Upper lobe of right lung (tissue), 1 donor: ENCODE measurements around the gene CHST5. TPM values are rescaled to one million over a fixed set of nuclear protein-coding genes. Genes with fewer than 3 reads are reported as not detected.

Experiments used
- ATAC-seq: fragments of 200-7000 bp; cut with Tn5 transposase; one replicate; pipeline ENCODE4 v1.9.1; 2020; ENCODE audit warnings: mild to moderate bottlenecking, moderate library complexity
- DNase-seq: peaks from one replicate; pipeline ENCODE4 v3.0.0-alpha.2; 2020
- H3K27ac ChIP-seq: fragments of 200-600 bp; one replicate; pipeline ENCODE4 v1.8.0; 2022
- H3K27me3 ChIP-seq: fragments of 200-600 bp; one replicate; pipeline ENCODE4 v1.8.0; 2022; ENCODE audit warnings: mild to moderate bottlenecking
- H3K36me3 ChIP-seq: fragments of 200-600 bp; one replicate; pipeline ENCODE4 v1.8.0; 2022
- H3K4me1 ChIP-seq: fragments of 200-600 bp; one replicate; pipeline ENCODE4 v1.8.0; 2022
- H3K4me3 ChIP-seq: fragments of 200-600 bp; one replicate; pipeline ENCODE4 v1.8.0; 2022; ENCODE audit warnings: mild to moderate bottlenecking
- H3K9me3 ChIP-seq: fragments of 200-600 bp; one replicate; pipeline ENCODE4 v1.8.0; 2022
- intact Hi-C: fragments of 100-400 bp; cut with DNase I; formaldehyde crosslinking; loops from one replicate; pipeline ENCODE4 v1.11.0; 2022
- total RNA-seq: library from RNA; stranded (reverse); fragmentation: NEBNext Ultra II Directional; extraction: Animal tissue kit (Norgen Biotek cat#: 25700); gene quantifications from one replicate; pipeline ENCODE4 v1.2.1, GENCODE V29; 2021
- TF ChIP-seq, protein P1 (sequence below): fragments of 200-600 bp; IDR thresholded peaks from one replicate; pipeline ENCODE4 v1.8.0; 2022; ENCODE audit warnings: antibody characterized with exemption
- donor health status: DM: no; HTN: yes; CAD: no; lungs with severe emphysema.

CHST5 gene
- total RNA-seq, 1 donor from 2014 or later = not detected

DNA sequence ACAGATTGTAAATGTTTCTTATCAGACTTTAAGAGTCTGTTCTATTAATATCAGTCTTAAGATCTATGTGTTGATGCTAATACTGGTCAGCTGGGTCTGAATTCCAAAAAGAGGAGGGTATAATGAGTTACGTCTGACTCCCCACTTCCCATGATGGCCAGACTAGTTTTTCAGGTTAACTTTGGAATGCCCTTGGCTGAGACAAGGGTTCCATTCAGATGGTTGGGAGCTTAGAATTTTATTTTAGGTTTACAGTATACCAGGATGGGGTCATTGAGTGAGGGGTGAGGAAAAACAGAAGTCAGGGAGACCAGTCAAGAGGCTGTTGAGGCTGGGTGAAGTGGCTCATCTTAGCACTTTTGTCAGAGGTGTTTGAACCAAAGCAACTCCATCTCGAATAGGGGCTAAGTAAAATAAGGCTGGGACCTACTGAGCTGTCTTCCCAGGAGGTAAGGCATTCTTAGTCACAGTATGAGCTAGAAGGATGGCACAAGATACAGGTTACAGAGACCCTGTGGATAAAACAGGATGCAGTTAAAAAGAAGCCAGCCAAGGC, 23.0 kb upstream of the CHST5 start:
- no peaks in the 10 kb centered on the region for H3K27me3 ChIP-seq
- H3K9me3 ChIP-seq = no peaks in the 10 kb centered on the region
- DNase-seq = no peak
- H3K4me3 ChIP-seq = no peak overlapping the region
- H3K4me1 ChIP-seq = peaks cover 11% of the 10 kb centered on the region
- ATAC-seq = no peak
- intact Hi-C loops = no loop called here
- no peak overlapping the region for H3K27ac ChIP-seq
- H3K36me3 ChIP-seq = no peaks in the 10 kb centered on the region
- TF ChIP-seq, protein P1, sequence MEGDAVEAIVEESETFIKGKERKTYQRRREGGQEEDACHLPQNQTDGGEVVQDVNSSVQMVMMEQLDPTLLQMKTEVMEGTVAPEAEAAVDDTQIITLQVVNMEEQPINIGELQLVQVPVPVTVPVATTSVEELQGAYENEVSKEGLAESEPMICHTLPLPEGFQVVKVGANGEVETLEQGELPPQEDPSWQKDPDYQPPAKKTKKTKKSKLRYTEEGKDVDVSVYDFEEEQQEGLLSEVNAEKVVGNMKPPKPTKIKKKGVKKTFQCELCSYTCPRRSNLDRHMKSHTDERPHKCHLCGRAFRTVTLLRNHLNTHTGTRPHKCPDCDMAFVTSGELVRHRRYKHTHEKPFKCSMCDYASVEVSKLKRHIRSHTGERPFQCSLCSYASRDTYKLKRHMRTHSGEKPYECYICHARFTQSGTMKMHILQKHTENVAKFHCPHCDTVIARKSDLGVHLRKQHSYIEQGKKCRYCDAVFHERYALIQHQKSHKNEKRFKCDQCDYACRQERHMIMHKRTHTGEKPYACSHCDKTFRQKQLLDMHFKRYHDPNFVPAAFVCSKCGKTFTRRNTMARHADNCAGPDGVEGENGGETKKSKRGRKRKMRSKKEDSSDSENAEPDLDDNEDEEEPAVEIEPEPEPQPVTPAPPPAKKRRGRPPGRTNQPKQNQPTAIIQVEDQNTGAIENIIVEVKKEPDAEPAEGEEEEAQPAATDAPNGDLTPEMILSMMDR = no peak

DNA sequence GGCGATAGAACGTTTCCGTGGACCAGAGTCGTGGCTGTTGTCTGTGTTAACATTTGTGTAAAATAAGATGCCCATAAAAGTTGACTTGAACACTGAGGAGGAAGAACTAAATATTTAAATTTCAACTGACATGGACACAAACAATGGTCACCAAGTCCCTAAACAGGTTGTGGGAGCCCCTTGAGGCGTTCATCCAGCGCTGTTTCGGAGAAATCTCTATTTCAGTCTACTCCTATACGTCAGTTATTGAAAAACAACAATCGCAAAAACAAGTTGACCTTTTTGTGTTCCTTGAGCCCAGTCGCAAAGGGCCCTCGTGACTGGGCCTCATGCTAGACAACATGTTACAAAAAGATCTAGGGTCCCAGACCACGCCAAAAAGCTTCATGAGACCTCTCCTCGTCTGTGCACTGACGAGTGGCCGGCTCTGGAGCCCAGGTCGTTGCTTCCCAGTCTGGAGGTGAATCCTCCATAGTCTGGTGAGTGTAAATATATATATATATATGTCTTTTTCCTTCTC, 20.6 kb upstream of the CHST5 start:
- ATAC-seq = no peak
- intact Hi-C loops = no loop called here
- no peak for DNase-seq
- Histone ChIP-seq H3K4me1 (peaks cover 11% of the 10 kb centered on the region), H3K4me3 (peak overlapping the region; percentile 75), H3K9me3 (no peaks in the 10 kb centered on the region), H3K36me3 (no peaks in the 10 kb centered on the region), H3K27me3 (no peaks in the 10 kb centered on the region), H3K27ac (peak overlapping the region; percentile 74)
- TF ChIP-seq, protein P1 = no peak

DNA sequence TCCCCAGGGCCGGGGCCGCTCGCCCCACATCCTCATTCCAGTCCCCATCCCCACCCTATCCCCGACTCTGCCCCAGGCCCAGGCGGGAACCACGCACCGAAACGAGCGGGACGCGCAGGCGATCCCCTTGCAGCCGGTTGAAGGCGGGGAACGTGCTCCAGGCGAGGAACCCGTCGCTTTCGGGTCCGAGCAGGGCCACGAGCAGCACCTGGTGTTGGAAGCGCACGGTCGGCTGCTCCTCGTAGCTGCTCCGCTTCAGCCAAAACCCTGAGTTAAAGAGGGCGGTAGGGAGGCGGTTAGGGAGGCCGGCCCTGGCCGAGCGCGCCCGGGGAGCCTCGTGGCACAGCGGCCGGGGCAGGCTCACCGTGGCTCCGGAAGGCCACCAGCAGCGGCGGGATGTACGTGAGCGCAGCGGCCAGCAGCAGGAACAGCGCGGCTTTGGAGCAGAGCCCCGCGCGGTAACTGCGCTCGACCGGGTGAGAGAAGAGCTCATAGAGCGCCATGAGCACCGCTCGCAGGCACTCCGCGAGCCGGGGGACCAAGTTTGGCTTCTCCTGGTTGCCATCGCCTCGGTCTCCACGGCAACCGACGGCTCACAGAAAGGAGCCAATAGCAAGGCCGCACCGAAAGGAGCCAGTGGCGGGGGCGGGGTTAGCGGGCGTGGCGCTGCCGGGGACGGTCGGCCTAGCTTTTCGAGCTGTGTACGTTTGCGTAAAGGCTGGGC, 20.0 kb upstream of the CHST5 start, which contains the start of gene TMEM231:
TMEM231 (minus strand) TSS at position 546 of the 724 bp plus-strand sequence; CDS start at position 503, 43 bp downstream.
- intact Hi-C loops = no loop called here
- ATAC-seq (peak; percentile 99), DNase-seq (peak; percentile 99)
- Histone ChIP-seq H3K4me1 (peaks cover 11% of the 10 kb centered on the region), H3K4me3 (peak within 1 kb of the TSS; percentile 75), H3K9me3 (no peaks in the 10 kb centered on the region), H3K27me3 (no peaks in the 10 kb centered on the region), H3K36me3 (no peaks in the 10 kb centered on the region), H3K27ac (peak within 1 kb of the TSS; percentile 74)
- TF ChIP-seq, protein P1 = no peak

DNA sequence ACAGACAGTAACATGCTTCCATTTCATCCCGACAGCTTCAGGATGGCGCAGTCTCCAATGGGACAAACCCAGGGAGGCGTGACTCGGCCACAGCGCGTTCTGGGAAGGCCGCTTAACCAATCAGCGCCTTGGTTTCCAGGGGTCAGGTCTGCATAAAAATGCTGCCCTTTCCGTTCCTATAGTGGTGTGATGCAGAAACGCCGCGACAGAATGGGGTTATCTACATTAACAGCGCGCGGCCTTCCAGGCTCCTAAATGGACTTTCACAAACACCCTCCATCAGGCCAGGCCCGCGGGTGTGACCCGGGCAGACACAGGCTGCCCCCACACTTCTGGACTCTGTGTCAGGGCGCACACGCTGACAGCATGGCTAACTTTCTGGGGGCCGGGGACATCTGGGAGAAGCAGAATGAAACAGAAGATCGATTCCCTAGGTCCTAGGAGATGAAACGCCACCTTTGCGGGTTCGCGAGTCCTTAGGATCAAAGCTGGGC, 19.4 kb upstream of the CHST5 start:
- peak overlapping the region; percentile 74 for H3K27ac ChIP-seq
- no peaks in the 10 kb centered on the region for H3K27me3 ChIP-seq
- peak overlapping the region; percentile 75 for H3K4me3 ChIP-seq
- DNase-seq (peak; percentile 81), ATAC-seq (peak; percentile 79)
- TF ChIP-seq, protein P1 = no peak
- peaks cover 11% of the 10 kb centered on the region for H3K4me1 ChIP-seq
- intact Hi-C loops = no loop called here
- no peaks in the 10 kb centered on the region for H3K9me3 ChIP-seq
- no peaks in the 10 kb centered on the region for H3K36me3 ChIP-seq

DNA sequence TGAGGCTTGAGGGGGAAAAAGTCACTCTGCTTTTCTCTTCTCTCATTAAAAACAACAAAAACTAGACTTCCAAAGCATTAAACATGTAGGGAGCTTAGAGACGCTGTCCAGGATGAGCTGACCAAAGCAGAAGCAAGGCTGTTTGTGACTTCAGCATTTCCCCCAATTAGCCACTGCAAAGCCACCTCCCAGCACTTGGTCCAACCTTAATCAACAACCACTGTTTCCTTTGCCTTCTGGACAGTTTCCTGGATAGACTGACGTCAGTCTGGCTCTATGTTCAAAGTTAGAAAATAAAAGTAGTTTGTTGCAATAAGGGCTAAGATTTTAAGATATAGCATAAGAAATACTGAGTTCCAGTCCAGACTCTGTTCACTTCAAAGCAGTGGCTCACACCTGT, 17.0 kb upstream of the CHST5 start:
- no peak overlapping the region for H3K4me3 ChIP-seq
- H3K27ac ChIP-seq = no peak overlapping the region
- DNase-seq (no peak), ATAC-seq (no peak)
- intact Hi-C loops = no loop called here
- no peaks in the 10 kb centered on the region for H3K27me3 ChIP-seq
- peaks cover 11% of the 10 kb centered on the region for H3K4me1 ChIP-seq
- H3K9me3 ChIP-seq = no peaks in the 10 kb centered on the region
- TF ChIP-seq, protein P1 = no peak
- H3K36me3 ChIP-seq = no peaks in the 10 kb centered on the region
